Measurements from ENCODE around the gene HCAR1. TPM values are rescaled to one million over a fixed set of nuclear protein-coding genes. Genes with fewer than 3 reads are reported as not detected.

HCAR1 gene
- total RNA-seq, 1 experiment from 2014 or later = 0.31 TPM

DNA sequence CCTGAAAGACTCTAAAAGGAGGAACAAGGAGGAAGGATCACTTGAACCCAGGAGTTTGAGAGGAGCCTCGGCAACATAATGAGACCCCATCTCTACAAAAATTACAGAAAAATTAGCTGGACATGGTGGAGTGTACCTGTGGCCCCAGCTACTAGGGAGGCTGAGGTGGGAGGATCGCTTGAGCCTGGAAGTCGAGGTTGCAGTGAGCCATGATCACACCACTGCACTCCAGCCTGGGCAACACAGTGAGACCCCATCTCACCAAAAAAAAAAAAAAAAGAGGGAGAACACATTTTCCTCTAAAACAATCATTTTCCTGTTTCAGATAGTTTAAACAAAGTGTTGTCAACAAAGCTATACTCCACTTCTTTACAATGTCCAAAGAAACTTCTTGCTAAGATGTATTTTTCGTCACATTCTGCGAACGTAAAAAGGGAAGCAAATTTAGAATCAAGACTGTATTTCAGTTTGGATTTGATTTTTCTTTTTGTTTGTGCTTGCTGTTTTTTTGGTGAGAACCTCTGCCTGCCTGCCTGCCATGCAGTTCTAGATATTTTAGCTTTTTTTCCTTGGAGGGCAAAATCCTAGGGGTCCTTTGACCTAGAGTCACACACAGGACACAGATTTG lies 5.1 kb downstream of the HCAR1 start:
- H3K36me3 ChIP-seq (ENCODE audit: control insufficient read depth, insufficient read depth, low read length) = no peaks in the 10 kb centered on the region
- H3K4me3 ChIP-seq (ENCODE audit: low read depth in 2 of 2, low read length in 2 of 2) = no peak overlapping the region
- no TSS peak for BruUV-seq (replicated peaks)
- intact Hi-C loops (cut with micrococcal nuclease; ENCODE audit: unreplicated experiment) = no loop called here
- CTCF ChIA-PET = interaction anchor here (0.6 to 0.7 kb wide), 2 partner anchors 86 to 508 kb away, joined by 4 to 6 read pairs; partner anchors contain the start of gene MTRFR
- no peak for TF ChIP-seq POLR2AphosphoS5 (IDR thresholded peaks at IDR 0.05; ENCODE audit: low read depth, low read length)
- TF ChIP-seq, protein P1, sequence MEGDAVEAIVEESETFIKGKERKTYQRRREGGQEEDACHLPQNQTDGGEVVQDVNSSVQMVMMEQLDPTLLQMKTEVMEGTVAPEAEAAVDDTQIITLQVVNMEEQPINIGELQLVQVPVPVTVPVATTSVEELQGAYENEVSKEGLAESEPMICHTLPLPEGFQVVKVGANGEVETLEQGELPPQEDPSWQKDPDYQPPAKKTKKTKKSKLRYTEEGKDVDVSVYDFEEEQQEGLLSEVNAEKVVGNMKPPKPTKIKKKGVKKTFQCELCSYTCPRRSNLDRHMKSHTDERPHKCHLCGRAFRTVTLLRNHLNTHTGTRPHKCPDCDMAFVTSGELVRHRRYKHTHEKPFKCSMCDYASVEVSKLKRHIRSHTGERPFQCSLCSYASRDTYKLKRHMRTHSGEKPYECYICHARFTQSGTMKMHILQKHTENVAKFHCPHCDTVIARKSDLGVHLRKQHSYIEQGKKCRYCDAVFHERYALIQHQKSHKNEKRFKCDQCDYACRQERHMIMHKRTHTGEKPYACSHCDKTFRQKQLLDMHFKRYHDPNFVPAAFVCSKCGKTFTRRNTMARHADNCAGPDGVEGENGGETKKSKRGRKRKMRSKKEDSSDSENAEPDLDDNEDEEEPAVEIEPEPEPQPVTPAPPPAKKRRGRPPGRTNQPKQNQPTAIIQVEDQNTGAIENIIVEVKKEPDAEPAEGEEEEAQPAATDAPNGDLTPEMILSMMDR (IDR thresholded peaks at IDR 0.05) = no peak
- TF ChIP-seq SIN3A (IDR thresholded peaks at IDR 0.05; ENCODE audit: borderline replicate concordance, insufficient read depth, low read depth, low read length) = no peak
- TF ChIP-seq, protein P2, sequence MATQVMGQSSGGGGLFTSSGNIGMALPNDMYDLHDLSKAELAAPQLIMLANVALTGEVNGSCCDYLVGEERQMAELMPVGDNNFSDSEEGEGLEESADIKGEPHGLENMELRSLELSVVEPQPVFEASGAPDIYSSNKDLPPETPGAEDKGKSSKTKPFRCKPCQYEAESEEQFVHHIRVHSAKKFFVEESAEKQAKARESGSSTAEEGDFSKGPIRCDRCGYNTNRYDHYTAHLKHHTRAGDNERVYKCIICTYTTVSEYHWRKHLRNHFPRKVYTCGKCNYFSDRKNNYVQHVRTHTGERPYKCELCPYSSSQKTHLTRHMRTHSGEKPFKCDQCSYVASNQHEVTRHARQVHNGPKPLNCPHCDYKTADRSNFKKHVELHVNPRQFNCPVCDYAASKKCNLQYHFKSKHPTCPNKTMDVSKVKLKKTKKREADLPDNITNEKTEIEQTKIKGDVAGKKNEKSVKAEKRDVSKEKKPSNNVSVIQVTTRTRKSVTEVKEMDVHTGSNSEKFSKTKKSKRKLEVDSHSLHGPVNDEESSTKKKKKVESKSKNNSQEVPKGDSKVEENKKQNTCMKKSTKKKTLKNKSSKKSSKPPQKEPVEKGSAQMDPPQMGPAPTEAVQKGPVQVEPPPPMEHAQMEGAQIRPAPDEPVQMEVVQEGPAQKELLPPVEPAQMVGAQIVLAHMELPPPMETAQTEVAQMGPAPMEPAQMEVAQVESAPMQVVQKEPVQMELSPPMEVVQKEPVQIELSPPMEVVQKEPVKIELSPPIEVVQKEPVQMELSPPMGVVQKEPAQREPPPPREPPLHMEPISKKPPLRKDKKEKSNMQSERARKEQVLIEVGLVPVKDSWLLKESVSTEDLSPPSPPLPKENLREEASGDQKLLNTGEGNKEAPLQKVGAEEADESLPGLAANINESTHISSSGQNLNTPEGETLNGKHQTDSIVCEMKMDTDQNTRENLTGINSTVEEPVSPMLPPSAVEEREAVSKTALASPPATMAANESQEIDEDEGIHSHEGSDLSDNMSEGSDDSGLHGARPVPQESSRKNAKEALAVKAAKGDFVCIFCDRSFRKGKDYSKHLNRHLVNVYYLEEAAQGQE (IDR thresholded peaks at IDR 0.05; ENCODE audit: insufficient read depth in 1 of 2, low read depth in 2 of 2, low read length in 1 of 2) = no peak
- no peak for TF ChIP-seq TCF7L2 (IDR thresholded peaks at IDR 0.05; ENCODE audit: low read depth, low read length)
- 0 out of 2 replicates have a peak, but pooled peaks cover 4% of the 10 kb centered on the region for H3K4me1 ChIP-seq (ENCODE audit: control insufficient read depth, insufficient read depth, low read length)
- no peak for DNase-seq (ENCODE audit: low read depth, low spot score)
- no peak for ATAC-seq
- no peaks in the 10 kb centered on the region for H3K9me3 ChIP-seq (ENCODE audit: control insufficient read depth, insufficient read depth, low read depth, low read length)
- H3K27ac ChIP-seq (ENCODE audit: low read length) = no peak overlapping the region
- POLR2A ChIA-PET = interaction anchor here (1.1 kb wide), 1 partner anchor 10 kb away, joined by 6 read pairs; no protein-coding TSS in a partner anchor
- in situ Hi-C loops (cut with HindIII; ENCODE audit: low pct_unique_long_range_greater_than_20kb, low sequenced_read_pairs) = no loop called here
- no peaks in the 10 kb centered on the region for H3K27me3 ChIP-seq (ENCODE audit: control insufficient read depth, insufficient read depth, low read length)

DNA sequence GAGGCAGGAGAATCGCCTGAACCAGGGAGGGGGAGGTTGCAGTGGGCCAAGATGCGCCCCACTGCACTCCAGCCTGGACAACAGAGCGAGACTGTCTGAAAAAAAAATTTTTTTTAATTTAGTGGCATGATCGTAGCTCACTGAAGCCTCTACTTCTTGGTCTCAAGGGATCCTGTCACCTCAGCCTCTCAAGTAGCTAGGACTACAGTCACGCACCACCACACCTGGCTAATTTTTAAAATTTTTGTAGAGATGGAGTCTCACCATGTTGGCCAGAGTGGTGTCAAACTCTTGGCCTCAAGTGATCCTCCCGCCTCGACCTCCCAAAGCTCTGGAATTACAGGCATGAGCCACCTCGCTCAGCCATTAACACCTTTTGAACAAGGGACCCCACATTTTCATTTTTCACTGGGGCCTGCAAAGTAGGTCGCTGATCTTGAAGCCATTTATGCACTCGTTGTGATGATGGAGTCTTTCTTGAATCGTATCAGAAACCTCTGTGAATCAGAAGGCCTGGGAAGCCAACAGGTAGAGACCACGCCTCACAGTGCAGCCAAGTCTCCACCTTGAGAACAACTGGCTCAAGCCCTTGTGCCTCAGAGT lies 5.9 kb downstream of the HCAR1 start:
- POLR2A ChIA-PET = interaction anchor here (1.1 kb wide), 1 partner anchor 10 kb away, joined by 6 read pairs; no protein-coding TSS in a partner anchor
- in situ Hi-C loops (cut with HindIII; ENCODE audit: low pct_unique_long_range_greater_than_20kb, low sequenced_read_pairs) (no loop called here), intact Hi-C loops (cut with micrococcal nuclease; ENCODE audit: unreplicated experiment) (no loop called here)
- TF ChIP-seq POLR2AphosphoS5 (IDR thresholded peaks at IDR 0.05; ENCODE audit: low read depth, low read length) (no peak), SIN3A (IDR thresholded peaks at IDR 0.05; ENCODE audit: borderline replicate concordance, insufficient read depth, low read depth, low read length) (no peak), TCF7L2 (IDR thresholded peaks at IDR 0.05; ENCODE audit: low read depth, low read length) (no peak)
- TF ChIP-seq, protein P2 (IDR thresholded peaks at IDR 0.05; ENCODE audit: insufficient read depth in 1 of 2, low read depth in 2 of 2, low read length in 1 of 2) = no peak
- TF ChIP-seq, protein P1 (IDR thresholded peaks at IDR 0.05) = no peak
- CTCF ChIA-PET = interaction anchor here (0.6 kb wide), 1 partner anchor 87 kb away, joined by 4 read pairs; no protein-coding TSS in a partner anchor
- DNase-seq (ENCODE audit: low read depth, low spot score) (no peak), ATAC-seq (no peak)
- H3K27me3 ChIP-seq (ENCODE audit: control insufficient read depth, insufficient read depth, low read length) = no peaks in the 10 kb centered on the region
- BruUV-seq (replicated peaks) = no TSS peak
- H3K4me1 ChIP-seq (ENCODE audit: control insufficient read depth, insufficient read depth, low read length) = no peaks in the 10 kb centered on the region
- H3K36me3 ChIP-seq (ENCODE audit: control insufficient read depth, insufficient read depth, low read length) = no peaks in the 10 kb centered on the region
- H3K9me3 ChIP-seq (ENCODE audit: control insufficient read depth, insufficient read depth, low read depth, low read length) = no peaks in the 10 kb centered on the region
- no peak overlapping the region for H3K4me3 ChIP-seq (ENCODE audit: low read depth in 2 of 2, low read length in 2 of 2)
- no peak overlapping the region for H3K27ac ChIP-seq (ENCODE audit: low read length)
